SHP77 (cell line): ENCODE data around the gene DNAJC16.
"Not testable (repeated sequence)": the region's sequence is repeated elsewhere in the genome, so short reads cannot be mapped to it uniquely, and the experiment has no call there.

Source experiments
- DNase-seq, 2 experiments: peaks; one replicate each; lab custom pipeline; 2025; lab: John Stamatoyannopoulos, UW

Gene DNAJC16

DNA sequence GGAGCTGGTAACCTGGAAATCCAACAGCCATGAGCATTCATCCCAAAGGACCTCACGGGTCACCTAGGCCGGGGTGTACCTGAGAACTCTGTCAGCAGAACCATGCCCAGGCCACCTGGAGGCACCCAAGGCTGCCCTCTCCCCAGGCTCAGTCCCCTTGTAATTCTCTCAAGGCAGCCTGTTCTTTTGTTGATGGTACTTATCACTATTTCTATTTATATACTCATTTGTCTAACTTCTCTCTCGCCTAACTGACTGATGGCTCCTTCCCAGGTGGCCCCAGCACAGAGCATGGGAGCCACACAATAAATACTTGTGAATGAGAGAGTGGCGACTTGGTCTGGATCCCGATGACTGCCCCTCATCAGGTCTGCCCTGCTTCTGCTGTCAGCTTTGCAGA lies 19.4 kb upstream of the DNAJC16 start:
- no peak for DNase-seq

DNA sequence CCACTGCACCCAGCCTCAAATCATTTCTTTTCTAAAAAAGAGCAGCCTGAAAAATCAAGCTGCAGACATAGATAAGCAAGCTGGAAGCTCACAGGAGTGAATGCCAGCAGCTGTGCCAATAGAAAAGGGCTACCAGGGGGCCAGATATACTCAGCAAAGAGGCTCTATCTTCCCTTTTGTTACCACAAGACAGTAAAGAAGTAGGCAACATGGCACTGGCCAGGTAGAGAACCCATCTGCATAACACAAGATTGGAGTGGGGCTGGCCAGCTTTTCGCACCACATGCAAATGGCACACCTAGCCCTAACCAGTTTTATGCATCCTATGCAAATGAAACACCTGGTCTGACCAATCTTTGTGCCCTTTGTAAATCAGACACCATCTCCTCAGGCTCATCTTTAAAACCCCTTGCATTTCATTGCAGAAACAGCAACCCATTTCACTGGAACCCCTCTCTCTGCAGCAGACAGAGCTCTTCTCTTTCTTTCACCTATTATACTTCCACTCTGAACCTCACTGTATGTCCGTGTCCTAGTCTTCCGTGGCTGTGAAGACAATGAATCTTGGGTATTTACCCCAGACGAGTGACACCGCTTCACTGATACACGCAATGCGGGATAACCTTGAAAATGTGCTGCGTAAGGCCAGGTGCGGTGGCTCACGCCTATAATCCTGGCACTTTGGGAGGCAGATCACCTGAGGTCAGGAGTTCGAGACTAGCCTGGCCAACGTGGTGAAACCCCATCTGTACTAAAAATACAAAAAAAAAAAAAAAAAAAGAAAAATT lies 17.8 kb upstream of the DNAJC16 start:
- DNase-seq = no peak

DNA sequence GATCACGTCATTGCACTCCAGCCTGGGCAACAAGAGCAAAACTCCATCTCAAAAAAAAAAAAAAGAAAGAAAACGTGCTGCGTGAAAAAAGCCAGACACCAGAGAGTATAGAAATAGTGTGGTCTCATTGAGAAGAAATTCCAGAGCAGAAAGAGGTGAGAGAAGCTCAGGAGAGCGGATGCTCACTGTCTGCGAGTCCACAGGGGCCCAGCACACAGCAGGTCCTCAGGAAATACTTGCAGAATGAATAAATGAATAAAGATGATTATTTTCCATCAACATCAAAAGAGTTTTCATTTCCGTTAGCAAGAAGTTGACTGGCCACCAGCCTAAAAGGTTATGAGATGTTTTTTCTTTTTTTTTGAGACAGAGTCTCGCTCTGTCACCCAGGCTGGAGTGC lies 17.1 kb upstream of the DNAJC16 start:
- no peak for DNase-seq

DNA sequence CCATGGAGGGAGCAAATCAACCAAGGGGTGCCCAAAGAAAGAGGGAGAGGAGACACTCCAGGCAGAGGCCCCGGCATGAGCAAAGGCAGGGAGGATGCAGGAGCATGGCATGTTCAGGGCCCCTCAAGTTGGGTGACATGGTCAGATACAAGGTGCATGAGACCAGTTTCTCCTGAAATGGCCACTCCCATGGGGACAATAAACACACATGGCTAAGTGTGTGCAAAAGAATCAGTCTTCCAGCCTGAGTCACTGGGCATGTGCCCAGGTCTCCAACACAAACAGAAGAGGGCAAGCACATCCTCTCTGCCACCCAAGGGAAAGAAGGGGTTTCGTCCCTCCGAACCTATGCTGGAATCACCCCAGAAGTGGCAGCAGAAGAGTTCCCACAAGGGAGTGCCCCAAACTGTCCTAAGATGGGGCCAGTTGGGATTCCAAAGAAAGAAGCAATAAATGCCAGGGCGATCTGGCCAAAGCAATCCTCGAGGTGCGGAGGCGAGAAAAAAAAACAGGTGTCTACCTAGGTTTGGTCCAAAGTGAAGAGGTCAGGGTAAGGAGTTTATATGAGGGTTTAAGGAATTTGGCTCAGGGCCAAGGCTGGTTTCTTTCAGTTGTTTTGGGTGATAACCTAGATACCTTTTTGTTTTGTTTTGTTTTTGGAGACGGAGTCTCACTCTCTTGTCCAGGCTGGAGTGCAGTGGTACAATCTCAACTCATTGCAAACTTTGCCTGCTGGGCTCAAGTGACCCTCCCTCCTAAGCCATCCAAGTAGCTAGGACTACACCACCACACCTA lies 15.8 kb upstream of the DNAJC16 start:
- DNase-seq = no peak

DNA sequence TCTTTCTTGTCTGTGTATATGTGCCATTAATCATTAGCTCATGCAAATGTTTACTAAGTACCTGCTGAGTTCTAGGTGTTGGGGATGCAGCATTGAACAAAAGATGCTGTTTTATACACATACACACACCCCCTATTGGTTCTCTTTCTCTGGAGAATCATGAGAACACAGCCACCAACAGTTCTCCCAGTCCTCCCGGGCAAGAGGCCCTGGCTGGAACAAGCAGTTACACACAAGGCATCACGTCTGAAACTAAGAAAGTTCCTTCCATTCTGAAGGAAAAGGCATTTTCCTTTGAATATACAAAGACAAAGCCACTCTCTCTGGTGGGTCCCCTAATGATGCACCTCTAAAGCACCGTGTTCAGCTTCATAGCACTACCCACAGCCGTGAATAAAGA lies 13.5 kb upstream of the DNAJC16 start:
- DNase-seq = no peak

DNA sequence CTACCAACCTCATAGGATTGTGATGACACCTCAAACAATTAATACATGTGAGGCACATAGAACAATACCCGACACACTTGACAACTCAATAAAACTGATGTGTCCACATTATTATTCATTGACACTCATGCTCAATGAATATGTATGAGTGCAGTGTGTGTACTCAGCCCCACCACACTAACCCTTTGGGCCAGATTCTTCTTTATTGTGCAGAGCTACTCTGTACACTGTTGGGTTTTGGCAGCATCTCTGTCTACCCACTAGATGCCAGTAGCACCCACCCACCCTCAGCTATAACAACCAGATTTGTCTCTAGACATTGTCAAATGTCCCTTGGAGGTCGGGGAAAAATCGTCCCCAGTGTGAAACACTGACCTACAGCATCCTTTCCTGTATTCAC lies 12.7 kb upstream of the DNAJC16 start:
- no peak for DNase-seq

DNA sequence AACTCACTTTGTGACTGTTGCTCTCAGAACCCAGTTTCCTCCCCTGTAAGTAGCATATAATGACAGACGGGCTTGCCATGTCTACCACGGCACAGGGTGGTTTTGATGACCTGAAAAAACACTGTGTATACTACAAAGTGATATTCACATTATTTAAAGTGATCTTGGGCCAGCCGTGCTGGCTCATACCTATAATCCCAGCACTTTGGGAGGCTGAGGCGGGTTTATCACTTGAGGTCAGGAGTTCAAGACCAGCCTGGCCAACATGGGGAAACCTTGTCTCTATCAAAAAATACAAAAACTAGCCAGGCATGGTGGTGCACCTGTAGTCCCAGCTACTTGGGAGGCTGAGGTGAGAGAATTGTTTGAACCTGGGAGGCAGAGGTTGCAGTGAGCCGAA lies 12.1 kb upstream of the DNAJC16 start:
- not testable (repeated sequence) for DNase-seq

DNA sequence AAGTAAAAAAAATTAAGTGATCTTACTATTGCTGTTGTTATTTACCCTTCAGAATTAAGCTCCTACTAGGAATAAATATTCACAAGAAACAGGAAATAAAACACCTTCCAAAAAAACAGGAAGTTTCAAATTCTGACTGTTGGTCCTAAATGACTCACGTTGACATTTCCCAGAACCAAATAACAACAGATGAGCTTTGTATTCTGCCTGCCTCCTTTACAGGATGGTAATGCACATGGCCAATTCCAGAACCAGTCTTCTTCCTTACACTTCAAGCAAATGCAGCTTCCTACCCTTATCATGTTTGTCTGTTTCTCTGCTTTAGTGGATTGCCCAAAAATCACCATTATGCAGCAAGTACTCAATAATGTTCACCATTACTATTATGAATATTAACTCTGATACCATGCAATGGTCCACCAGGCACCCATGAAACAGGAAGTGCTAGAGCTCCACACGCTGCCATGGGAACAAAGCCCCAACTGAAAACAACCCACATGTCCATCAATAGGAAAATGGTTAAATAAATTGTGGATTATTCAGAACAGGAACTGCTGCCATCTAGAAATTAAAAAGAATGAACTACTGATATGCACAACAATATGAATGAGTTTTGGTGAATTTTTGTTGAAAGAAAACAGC lies 11.5 kb upstream of the DNAJC16 start:
- DNase-seq = no peak

DNA sequence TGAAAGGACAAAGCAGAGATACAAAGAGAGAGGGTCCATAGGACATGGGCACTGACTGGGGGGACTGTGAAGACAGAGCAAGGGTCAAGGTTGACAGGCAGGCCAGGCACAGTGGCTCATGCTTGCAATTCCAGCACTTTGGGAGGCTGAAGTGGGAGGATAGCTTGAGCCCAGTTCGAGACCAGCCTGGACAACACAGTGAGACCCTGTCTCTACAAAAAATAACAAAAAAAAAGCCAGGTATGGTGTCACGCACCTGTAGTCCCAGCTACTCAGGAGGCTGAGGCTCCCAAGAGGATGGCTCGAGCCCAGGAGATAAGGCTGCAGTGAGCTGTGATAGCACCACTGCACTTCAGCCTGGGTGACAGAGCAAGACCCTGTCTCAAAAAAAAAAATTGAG lies 7.0 kb upstream of the DNAJC16 start:
- DNase-seq = no peak

DNA sequence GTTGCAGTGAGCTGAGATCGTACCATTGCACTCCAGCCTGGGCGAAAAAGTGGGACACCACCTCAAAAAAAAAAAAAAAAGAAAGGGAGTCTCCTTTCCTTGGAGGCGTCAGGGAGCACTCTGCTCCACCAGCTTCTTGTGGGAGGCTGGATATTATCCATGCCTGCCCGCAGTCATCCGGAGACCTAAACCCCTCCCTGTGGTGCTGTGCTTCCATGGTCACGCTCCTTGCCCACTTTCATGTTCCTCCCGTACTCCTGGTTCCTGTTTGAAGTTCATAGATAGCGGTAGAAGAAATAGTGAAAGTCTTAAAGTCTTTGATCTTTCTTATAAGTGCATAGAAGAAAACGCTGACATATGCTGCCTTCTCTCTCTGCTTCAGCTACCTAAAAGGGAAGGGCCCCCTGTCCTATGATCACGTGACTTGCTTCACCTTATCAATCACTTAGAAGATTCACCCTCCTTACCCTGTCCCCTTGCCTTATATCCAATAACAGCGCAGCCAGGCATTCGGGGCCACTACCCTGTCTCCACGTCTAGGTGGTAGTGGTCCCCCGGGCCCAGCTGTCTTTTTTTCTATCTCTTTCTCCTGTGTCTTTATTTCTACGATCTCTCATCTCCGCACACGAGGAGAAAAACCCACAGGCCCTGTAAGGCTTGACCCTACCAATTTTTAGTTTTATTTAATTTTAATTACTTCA lies 5.3 kb upstream of the DNAJC16 start:
- not testable (repeated sequence) for DNase-seq

DNA sequence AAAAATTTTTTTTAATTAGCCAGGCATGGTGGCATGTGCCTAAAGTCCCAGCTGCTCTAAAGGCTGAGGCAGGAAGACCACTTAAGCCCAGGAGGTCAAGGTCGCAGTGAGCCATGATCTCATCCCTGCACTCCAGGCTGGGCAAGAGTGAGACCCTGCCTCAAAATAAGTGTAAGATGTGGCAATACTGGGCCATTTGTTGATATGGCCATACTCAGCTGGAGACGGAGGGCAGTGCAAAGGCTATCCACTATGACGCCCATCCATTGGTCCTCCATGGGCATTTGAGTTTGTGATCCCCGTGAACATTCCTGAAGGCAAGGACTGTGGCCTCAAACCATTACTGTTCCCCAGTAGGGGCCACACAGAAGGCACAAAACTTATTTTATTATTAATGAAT lies 4.1 kb upstream of the DNAJC16 start:
- DNase-seq = no peak

DNA sequence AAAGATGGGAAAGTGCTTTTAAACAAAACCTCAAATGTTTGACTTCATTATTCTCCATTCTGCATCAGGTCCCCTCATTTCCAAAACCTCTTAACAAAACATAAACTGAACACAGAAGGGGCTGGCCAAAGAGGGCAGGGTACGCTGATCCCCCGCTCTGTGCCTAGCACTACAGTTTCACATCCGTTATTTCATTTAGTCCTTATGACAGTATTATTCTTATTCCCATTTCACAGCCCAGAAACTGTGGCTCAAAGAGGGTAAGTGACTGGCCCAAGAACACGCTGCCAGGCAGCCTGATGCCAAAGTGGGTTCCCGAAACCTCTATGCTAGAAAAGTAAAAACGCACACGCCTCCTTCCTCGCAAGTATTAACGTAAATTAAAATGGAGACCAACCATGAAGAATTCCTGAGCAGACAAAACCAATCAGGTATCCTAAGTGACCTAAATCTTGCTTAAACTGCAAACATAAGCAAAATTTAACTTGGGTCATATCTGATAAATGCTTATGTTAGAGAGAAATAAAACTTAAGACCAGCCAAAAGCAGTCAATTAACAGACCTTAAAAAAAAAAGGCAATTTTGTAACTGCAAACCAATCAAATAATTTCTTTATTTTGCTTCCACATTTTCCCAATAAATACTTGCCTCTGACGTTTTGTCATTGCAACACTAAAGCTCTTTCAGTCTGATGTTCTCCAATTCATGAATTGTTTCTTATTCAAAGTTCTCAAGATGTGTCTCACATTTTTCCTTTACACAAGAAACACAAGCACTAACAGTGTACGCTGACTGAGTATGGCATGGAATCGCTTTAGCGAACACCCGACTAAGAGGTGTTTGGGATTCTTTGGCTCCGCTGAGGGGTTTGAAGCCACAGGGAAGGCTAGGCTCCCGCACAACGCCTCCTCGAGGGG lies 3.3 kb upstream of the DNAJC16 start:
- DNase-seq = peak in 1 of 2 experiments; percentile 0

DNA sequence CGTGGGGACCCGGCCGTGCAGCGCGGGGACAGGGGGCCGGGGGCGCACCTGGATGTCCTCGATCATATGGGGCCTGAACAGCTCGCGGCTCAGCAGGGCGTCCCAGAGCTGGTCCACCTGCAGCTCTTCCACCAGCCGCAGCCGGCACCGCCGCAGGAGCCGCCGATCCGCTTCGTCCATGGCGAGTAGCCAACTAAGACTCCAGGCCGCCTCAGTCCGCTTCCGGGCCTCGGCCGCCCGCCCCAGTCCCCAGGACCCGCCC lies 2.7 kb upstream of the DNAJC16 start, which contains the start of gene CASP9:
CASP9 (minus strand) TSS at position 195 of the 262 bp plus-strand sequence; CDS start at position 180, 15 bp downstream.
- no peak for DNase-seq

DNA sequence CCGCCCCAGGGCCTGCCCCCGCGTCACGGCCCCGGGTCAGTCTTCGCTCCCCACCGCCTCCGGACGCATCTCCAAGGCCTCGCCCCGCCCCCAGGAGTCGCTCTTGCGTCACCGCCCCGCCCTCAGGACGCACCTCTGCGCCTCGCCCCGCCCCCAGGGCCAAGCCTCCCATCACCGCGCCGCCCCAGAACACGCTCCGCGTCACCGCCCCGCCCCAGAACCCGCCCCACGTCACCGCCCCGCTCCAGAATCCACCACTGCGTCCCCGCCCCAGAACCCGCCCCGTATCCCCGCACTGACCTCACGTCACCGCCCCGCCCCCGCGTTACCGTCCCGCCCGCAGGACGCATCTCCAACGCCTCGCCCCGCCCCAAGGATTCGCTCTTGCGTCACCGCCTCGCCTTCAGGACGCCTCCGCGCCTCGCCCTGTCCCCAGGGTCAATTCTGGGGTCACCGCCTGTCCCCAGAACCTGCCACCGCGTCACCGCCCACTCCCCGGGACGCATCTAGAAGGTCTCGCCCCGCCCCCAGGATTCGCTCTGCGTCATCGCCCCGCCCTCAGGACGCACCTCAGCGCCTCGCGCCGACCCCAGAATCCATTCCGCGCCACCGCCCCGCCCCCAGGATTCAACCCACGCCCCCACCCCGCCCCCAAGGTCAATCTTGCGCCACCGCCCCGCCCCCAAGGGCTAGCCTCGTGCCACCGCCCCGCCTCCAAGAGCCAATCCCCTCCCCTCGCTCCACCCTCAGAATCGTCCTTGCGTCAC lies 2.2 kb upstream of the DNAJC16 start:
- DNase-seq = peak; percentile 95 to 97

DNA sequence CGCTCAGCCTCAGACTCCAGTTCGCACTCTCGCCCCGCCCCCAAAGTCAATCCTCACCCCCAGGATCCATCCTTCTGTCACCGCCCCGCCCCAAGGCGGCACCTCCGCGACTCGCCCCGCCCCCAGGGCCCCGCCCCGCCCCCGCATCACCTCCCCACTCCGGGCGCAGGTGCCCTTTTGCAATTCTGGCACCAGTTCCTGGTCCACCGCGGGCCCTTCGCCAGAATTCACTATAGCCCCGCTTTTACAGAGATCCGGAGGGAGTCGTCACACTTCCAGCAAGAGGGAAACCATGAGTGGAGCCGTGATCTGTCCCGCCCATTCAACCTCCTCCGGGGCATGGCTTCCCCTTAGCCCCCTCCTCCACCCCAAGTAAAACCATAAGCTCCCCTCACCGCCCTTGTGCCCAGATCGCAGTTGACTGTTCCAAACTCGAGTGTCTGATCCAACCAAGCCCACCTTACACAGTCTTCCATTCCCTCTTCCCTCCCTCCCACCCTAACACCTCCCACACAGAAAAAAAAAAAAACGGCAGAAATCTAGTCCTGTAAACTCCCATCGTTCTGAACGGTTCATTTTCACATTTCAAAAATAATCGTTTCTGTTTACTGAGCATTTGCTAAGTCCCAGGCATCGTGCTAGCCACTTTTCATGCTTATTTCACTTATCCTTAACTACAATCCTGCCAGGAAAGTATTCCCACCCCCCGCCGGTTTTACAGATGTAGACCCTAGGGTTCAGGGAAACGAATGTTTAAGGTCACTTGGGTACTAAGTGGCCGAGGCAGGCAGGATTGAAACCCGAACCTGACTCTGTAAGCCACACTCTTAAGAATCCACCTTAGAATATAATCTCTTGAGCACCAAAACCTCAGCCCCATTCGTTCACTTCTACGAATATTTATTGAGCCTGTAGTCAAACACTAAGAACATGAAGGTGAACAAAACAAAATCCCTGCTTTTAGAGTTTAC lies 1.3 kb upstream of the DNAJC16 start:
- peak in 1 of 2 experiments; percentile 2 for DNase-seq

DNA sequence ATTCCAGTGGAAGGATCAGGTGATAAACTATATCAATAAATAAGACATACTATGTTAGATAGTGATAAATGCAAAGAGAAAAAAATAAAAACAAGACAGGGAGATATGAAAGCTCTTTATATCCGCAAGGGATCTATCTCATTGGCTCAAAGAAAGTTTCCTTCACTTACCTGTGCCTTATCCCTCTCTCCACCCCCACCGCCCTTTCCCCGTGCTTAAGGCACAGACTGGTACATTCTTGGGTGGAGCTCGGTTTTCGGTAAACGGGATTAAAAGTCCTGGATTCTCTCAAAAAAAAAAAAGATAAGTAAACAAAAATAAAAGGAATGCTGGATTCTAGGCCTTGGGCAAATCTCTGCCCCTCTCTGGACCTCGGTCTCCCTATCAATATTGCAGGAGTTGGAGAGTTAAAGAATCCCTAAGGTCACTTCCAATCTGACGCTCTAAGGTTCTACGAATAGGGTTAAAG lies 593 bp upstream of the DNAJC16 start:
- DNase-seq = no peak

DNA sequence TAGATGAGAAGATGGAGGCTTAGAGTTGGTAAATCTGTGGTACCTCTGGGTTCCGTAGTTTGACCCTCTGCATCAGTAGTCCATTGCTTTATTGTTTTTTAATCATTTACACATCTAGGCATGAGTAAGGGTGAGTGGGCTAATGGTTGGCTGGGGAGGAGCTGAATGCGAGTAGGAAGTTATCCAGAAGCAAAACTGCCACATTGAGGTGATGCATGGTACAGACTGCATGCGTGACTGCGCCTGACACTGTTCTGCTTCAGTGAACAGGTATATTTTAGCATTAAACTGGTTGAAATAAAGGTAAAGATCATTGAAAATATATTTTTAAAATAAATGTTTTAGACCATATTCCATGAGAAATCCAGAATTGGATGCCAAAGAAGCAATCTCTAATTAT lies 4.4 kb downstream of the DNAJC16 start:
- no peak for DNase-seq

DNA sequence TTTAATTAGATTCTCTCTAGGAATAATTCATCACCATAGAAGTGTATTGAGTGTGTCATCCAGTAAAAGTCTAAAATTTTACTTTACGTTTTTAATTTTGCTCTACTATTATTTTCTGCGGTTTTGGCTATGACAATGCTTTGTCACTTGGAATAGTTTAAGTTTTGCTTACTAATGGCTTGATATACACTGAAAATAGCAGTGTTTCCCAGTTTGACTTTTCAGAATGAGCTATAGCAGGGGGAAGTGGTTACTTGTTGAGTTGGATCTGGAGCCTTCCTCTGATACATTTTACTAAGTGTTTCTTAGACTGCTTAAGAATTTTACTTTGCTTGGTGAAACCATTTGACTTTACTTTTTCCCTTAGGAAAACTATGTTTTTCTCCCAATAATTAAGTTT lies 5.0 kb downstream of the DNAJC16 start:
- no peak for DNase-seq

DNA sequence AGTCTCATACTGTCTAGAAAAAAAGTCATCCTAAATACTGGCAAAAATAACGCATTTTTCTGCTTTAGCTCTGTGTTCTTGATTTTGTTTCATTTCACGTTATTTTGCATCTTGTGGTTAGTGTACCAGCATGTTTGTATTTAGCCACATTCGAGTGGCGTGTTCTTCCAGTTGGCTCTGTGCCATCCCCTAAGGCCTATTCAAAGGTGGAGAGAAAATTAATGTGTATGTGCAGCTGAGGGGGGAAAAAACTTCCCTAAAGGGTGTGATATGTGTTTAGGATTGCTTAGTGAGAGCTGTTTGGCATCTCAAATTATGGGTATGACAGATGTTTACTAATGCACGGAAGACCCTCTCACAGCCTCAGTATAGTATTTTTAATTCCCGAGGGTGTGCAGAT lies 12.1 kb downstream of the DNAJC16 start:
- DNase-seq = no peak
